NCI-H1436 (cell line): ENCODE measurements around the gene LHFPL6.

ENCODE experiments used
- DNase-seq: peaks from one replicate; lab custom pipeline; 2025; lab: John Stamatoyannopoulos, UW

Gene LHFPL6

DNA sequence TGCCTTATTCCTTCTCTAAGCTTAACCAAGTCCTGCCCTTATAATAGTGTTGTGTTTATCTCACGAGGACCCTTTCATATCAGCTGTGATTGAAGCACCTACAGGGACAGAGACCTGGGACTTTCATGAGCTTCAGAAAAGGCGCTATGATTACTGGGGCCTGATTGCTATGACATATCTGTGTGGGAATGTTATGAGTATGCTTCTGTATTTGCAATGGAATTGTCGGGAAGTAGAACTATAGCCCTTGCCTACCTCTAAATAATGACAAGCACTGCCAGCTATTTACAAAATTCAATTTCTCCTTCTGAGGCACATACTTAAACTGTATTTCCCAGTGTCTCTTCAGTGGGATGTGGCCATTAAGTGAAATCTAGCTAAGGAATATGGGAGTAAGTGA is 191.5 kb downstream of the LHFPL6 start:
- DNase-seq, result no peak

GRCh38 chr13:39410964-39411363 is 192.0 kb downstream of the LHFPL6 start:
- no peak for DNase-seq

GRCh38 chr13:39410096-39410901 is 192.7 kb downstream of the LHFPL6 start:
- no peak for DNase-seq

DNA sequence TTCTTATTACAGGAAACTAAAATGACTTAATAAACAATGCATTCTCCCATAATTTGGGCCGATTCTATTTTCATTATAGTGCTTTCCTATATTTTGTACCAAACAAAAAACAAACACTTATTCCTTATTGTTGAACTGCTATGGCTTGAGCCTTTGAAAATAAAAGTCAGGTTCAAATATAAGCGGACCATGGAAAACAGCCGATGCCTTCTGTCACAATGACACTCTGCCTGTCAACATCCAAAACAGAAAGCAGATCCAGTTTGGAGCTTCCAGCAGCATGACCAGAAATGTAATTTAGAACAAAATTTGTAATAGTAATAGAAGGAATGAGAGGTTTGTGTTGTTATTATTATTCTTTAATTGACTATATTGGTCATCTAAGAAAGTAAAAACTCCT is 194.5 kb downstream of the LHFPL6 start:
- DNase-seq, result no peak

GRCh38 chr13:39407786-39408185 is 195.2 kb downstream of the LHFPL6 start:
- no peak for DNase-seq

DNA sequence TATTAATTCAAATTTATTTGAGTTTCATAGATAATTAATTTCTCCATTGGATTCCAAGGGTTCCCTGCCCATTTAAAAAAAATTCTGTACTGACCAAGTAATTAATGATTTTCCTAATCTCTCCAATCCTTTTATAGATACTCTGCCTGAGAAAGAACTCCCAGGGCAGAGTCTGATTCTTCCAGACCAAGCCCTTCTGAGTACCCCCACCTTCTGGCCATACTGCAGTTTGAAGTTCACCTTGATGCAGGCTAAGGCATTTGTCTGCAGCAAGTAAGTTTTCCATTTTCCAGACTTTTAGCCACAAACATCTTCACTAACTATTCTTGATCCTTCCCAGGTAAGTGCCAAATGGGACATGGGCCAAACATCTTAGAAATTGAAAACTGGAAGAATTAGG is 195.9 kb downstream of the LHFPL6 start:
- DNase-seq, result no peak

- no peak for DNase-seq
Observed at GRCh38 chr13:39406688-39407087, 196.3 kb downstream of the LHFPL6 start.

DNA sequence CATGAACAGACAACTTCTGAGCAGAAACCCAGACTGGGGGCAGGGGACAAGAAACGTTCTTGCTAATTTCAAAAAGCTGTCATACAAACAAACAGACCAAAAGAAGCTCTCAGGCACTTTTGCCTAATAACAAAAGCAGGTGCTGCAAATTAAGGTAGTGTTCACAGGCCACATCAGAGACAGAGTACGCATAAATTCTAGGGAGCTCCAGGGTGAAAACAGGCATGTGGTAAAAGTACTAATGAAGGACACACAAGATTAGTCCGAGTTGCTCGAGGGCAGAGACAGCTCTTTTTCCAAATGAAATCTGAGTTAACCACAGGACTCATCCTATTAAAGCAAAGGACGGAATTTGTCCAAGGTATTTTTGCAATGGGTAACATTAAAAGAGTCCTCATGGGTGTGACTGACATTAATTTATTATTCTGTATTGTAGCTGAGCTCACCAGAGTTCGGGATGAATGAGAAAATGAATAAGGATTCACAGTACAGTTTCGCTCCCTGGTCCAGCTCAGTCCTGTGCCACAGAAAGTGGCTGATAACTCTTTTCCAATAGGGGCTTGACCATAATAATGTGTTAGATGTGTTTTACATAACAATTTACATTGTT is 197.3 kb downstream of the LHFPL6 start:
- DNase-seq, result no peak

DNA sequence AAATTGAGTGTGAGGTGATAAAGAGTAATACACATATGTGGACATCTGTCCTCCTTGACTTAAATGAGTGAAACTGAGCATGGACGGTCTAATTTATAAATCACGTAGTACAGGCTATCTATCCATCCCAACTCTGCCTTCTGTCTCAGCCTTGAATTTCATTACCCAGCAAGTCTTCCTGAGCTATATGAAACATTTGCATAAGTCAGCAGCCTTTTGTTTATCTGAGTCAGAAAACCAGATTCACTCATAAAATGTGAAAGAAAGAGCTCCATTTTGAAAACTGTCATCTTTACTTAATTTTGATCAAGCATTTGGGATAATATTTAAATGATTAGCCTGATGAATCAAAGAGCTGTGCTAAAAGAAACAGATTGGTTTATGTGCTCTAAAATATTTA is 197.9 kb downstream of the LHFPL6 start:
- DNase-seq, result no peak

- no peak for DNase-seq
Observed at GRCh38 chr13:39403106-39403505, 199.9 kb downstream of the LHFPL6 start.

- DNase-seq, result no peak
Observed at GRCh38 chr13:39402221-39402970, 200.6 kb downstream of the LHFPL6 start.

DNA sequence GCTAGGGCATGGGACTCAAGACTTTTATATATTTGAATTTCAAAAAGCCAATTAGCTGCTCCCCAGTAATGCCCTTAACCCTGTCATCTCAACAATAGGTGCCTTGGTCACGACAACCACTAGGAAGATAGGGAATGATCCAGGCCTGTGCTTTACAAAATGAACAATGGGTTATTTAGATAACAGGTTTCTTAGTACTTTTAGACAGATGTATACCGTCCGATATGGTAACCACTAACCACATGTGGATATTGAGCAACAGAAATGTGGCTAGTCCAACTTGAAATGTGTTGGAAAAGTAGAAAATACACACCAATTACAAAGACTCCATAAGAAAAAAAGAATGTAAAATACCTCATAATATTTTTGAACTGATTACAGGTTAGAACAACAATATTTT is 201.2 kb downstream of the LHFPL6 start:
- no peak for DNase-seq

DNA sequence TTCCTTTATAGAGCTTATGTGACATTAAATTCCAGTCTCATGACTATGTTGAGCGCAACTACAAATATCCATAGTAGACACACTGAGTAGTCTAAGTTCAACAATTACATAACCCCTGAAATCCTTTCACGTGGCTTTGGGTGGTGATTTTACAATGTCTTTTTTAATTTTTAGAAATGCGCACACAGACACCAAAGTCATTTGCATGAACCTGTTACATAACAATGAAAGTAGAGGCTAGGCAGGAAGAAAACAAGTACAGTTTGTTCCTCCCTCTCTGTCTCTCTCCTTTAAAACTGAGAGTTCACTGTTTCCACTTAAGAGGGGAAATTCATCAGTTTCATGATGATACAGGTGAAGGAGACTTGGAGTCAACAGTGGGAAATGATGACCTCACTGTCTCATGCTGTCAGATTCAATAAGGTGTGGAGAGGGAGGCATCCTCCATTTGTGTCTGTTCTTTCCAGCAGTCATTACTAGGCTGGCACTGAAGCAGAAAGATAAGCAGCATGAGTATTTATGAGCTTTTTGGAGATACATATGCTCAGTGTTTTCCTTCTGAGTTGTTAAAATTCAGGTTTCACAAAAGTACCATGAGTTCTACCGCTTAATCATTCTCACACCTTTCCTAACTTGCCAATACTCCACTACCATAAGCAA is 201.8 kb downstream of the LHFPL6 start:
- no peak for DNase-seq

- no peak for DNase-seq
Observed at GRCh38 chr13:39399102-39399501, 203.9 kb downstream of the LHFPL6 start.

DNA sequence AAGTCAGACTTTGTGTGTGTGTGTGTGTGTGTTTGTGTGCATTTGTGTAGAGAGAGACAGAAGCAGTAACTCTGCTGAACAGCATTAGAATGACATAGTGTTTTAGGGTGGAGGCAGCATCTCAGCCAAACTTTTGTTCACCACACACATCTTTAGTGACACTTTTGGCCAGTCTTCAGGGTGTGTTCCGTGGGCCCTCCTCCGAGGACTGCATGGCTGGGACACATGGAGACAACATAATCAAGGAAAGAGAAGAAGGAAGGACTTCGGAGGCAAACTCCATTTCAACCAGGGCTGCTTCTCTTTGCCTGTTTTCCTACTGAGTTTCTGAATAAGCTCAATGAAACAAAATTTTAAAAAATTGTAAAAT is 205.1 kb downstream of the LHFPL6 start:
- DNase-seq, result no peak

- DNase-seq, result no peak
Observed at GRCh38 chr13:39397226-39397895, 205.6 kb downstream of the LHFPL6 start.

DNA sequence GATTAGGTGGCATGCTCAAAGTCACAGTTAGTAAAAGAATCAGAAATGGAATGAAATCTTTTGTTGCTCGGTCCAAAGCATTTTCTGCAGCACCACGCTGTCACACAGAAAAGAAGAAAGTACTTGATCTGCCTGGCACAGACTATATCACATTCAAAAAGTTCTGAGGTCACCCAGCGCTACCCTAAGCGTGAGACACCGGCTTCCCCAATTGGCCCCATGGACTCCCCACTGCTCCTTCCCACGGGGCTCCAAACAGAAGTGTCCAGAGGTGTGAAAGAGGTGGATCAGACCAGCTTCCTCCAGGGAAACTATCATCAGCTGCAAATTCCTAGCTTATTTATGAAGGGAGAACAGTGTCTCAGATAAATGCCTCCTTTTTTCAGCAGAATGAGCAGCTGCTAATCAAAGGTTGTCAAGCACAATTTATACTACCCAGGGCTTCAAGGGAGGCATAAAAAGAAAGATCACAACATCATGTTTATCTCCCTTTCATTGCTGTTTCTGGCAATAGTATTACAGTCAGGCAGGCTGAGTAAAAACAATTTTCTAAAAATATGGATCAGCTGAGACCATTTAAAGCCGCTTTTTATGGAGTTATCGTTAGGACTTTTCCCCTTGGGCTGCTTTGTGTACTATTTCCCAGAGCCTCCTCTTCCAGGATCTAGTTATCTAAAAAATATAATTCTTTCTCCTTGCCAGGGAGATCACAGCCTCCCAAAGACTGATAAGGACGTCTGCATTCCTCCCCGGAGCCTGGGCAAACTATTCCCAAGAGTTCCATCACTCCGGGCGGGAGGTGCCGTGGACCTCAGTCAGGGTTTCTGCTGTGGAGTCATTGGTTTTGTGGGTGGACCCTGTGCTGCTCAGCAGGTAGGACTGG is 208.0 kb downstream of the LHFPL6 start:
- no peak for DNase-seq

DNA sequence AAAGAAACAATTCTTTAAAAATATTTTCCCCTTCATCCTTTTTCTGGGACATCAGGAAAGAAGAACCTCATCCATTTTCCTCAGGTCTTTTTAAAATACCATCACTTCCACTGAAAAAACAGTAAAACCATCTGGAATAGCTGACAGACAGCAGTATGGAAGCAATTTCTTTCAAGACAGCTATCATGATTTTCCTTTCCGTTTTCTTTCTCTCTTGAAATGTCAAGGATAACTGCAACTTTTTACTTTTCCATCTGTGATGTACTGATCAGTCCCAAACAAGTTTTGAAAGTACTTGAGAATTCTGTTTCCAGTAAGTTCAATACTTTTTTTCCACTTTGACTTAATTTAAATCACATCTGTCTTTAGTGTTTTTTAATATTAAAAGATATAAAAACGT is 211.2 kb downstream of the LHFPL6 start:
- DNase-seq, result no peak

- DNase-seq, result no peak
Observed at GRCh38 chr13:39389013-39389412, 214.0 kb downstream of the LHFPL6 start.

DNA sequence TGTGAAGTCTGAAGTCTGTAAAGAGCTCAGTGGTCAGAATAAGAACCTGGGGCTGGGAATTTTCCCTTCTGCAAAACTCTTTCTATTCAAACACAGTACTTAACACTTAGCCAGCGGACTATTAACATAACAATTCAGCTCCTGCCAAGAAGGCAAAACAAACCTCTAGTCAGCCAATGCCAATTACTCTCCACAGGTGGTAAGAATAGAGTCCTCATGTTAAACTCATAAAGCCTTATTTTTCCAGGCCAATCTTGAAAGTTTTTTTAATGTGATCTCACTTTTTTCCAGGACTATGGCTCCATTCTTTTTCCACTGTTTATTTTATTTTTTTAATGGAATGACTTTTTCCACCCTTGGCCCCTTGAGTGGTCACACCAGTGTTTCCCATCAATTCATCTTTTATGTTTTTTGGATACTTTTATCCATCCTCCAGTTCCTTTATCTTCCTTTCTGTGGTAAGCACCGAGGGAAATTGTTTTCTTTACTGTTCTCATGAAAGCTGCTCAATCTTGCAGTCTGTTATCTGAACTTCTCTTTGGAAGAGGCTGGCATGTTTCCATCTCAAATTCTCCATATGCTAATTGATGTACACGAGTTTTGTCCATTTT is 217.3 kb downstream of the LHFPL6 start:
- DNase-seq, result no peak

- no peak for DNase-seq
Observed at GRCh38 chr13:39385154-39385553, 217.8 kb downstream of the LHFPL6 start.
